Calu3 (cell line): ENCODE measurements around the gene ZNF407. TPM values are rescaled to one million over a fixed set of nuclear protein-coding genes. Genes with fewer than 3 reads are reported as not detected.

ENCODE experiments used
- BruUV-seq: library from RNA; stranded (reverse); fragments of 400-500 nt; replicated peaks from 2 replicates; lab custom pipeline; 2021; lab: Mats Ljungman, UMichigan
- CTCF ChIA-PET: fragments of 300-600 bp; sonication (Branson Sonifier 250); formaldehyde crosslinking; loops from one replicate; lab custom pipeline; 2022; ENCODE audit warnings: antibody characterized with exemption; lab: Charles Lee
- DNase-seq: peaks from one replicate; pipeline ENCODE4 v3.0.0; 2022
- H3K27ac Mint-ChIP-seq: one replicate; pipeline ENCODE4 v1.8.0; 2022; ENCODE audit warnings: mixed read lengths; ENCODE audit not compliant: unreplicated experiment
- H3K27me3 Mint-ChIP-seq: one replicate; pipeline ENCODE4 v1.8.0; 2022; ENCODE audit warnings: mixed read lengths; ENCODE audit not compliant: unreplicated experiment
- H3K36me3 Mint-ChIP-seq: one replicate; pipeline ENCODE4 v1.8.0; 2022; ENCODE audit warnings: mild to moderate bottlenecking, moderate library complexity, mixed read lengths; ENCODE audit not compliant: insufficient read depth, unreplicated experiment
- H3K4me1 Mint-ChIP-seq: one replicate; pipeline ENCODE4 v1.8.0; 2022; ENCODE audit warnings: mild to moderate bottlenecking, low read depth, mixed read lengths; ENCODE audit not compliant: unreplicated experiment
- H3K4me3 Mint-ChIP-seq: one replicate; pipeline ENCODE4 v1.8.0; 2022; ENCODE audit warnings: mild to moderate bottlenecking, low read depth, moderate library complexity, mixed read lengths; ENCODE audit not compliant: unreplicated experiment
- H3K9me3 Mint-ChIP-seq: one replicate; pipeline ENCODE4 v1.8.0; 2022; ENCODE audit warnings: low read depth, mixed read lengths; ENCODE audit not compliant: unreplicated experiment
- CTCF ChIP-seq: fragments of 200-600 bp; IDR thresholded peaks from one replicate; pipeline ENCODE4 v1.8.0; 2022; ENCODE audit warnings: antibody characterized with exemption; ENCODE audit not compliant: unreplicated experiment
- intact Hi-C: fragments of 100-400 bp; cut with micrococcal nuclease; formaldehyde crosslinking; loops from one replicate; pipeline ENCODE4 v1.10.0; 2022; ENCODE audit not compliant: unreplicated experiment
- total RNA-seq: library from RNA; stranded (reverse); gene quantifications from 2 replicates; pipeline ENCODE4 v1.2.3, GENCODE V29; 2022

Gene ZNF407
- total RNA-seq, 1 experiment from 2014 or later: 17.4 TPM

- CTCF ChIA-PET: no interaction called here
- BruUV-seq: no TSS peak
Observed at GRCh38 chr18:74610860-74611259, 13.2 kb downstream of the ZNF407 start.

DNA sequence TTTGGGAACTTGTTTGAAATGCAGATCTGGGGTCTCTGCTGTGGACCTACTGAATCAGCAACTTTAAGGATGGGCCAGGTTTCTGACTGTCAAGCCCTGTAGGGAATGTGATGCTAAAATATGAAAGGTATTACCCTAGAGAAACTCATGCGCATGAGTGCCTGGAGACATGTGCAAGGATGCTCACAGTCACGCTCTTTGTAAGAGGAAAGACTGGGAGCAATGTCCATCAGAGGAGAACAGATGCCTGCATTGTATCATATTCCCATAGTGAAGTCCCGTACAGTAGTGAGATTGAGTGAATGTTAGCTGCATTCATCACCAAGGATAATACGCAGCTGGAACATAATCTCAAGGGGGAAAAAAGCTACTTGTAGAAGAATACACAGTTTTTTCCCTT lies 14.1 kb downstream of the ZNF407 start:
- Mint-ChIP-seq H3K27ac (no peak overlapping the region), H3K4me1 (no peaks in the 10 kb centered on the region), H3K9me3 (no peaks in the 10 kb centered on the region), H3K36me3 (no peaks in the 10 kb centered on the region), H3K4me3 (no peak overlapping the region), H3K27me3 (no peaks in the 10 kb centered on the region)
- intact Hi-C loops: no loop called here
- CTCF ChIA-PET: no interaction called here
- no peak for DNase-seq
- no peak for TF ChIP-seq CTCF
- BruUV-seq: no TSS peak

More at GRCh38 chr18:74610860-74611259, 13.2 kb downstream of the ZNF407 start:
- Mint-ChIP-seq H3K9me3 (no peaks in the 10 kb centered on the region), H3K4me1 (no peaks in the 10 kb centered on the region), H3K27ac (no peak overlapping the region), H3K27me3 (no peaks in the 10 kb centered on the region), H3K36me3 (no peaks in the 10 kb centered on the region), H3K4me3 (no peak overlapping the region)
- intact Hi-C loops: no loop called here
- no peak for TF ChIP-seq CTCF
- no peak for DNase-seq

- Mint-ChIP-seq H3K4me3 (no peak overlapping the region), H3K27ac (no peak overlapping the region), H3K27me3 (no peaks in the 10 kb centered on the region), H3K36me3 (no peaks in the 10 kb centered on the region), H3K9me3 (no peaks in the 10 kb centered on the region), H3K4me1 (no peaks in the 10 kb centered on the region)
- no peak for DNase-seq
- intact Hi-C loops: no loop called here
- CTCF ChIA-PET: no interaction called here
- no TSS peak for BruUV-seq
- TF ChIP-seq CTCF: no peak
Observed at GRCh38 chr18:74613381-74613780, 15.7 kb downstream of the ZNF407 start.

DNA sequence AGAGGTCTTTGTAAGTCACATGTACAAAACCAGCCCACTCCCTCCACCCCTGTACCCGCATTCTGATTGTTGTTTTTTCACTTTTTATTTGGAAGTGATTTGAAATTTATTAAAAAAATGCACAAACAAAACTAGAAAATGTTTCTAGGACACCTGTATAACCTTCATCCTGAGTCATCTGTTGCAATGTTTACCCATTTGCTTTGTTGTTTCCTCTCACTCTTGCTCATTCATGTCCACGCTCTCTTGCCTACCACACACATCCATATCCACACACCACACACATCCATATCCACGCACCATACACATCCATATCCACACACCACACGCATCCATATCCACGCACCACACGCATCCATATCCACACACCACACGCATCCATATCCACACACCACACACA lies 18.8 kb downstream of the ZNF407 start:
- Mint-ChIP-seq H3K36me3 (no peaks in the 10 kb centered on the region), H3K4me1 (no peaks in the 10 kb centered on the region), H3K9me3 (no peaks in the 10 kb centered on the region), H3K27ac (no peak overlapping the region), H3K27me3 (no peaks in the 10 kb centered on the region), H3K4me3 (no peak overlapping the region)
- no peak for TF ChIP-seq CTCF
- intact Hi-C loops: loop anchor here (1.0 kb wide), 1 partner anchor 8 kb away; no protein-coding TSS in a partner anchor
- BruUV-seq: no TSS peak
- DNase-seq: no peak
- CTCF ChIA-PET: no interaction called here
